ENCODE data around the gene GAB1.

Gene GAB1

GRCh38 chr4:143512978-143513313 lies 176.3 kb downstream of the GAB1 start:
- DNase-seq = no peak

- DNase-seq = peak; percentile 99
Observed at GRCh38 chr4:143513314-143514168, 176.9 kb downstream of the GAB1 start, which contains the start of gene SMARCA5. TSS of gene SMARCA5 (plus strand) at chr4:143513702. CDS start at chr4:143513925, 223 bp downstream.

GRCh38 chr4:143514169-143514495 lies 177.5 kb downstream of the GAB1 start:
- no peak for DNase-seq

GRCh38 chr4:143514497-143514896 lies 177.8 kb downstream of the GAB1 start:
- peak; percentile 55 for DNase-seq

GRCh38 chr4:143514901-143515300 lies 178.2 kb downstream of the GAB1 start:
- no peak for DNase-seq

GRCh38 chr4:143515905-143516304 lies 179.2 kb downstream of the GAB1 start:
- no peak for DNase-seq

- DNase-seq = no peak
Observed at GRCh38 chr4:143517764-143518163, 181.1 kb downstream of the GAB1 start.
